GM18517 (cell line): ENCODE results near the gene GRAPL.
"Not testable (repeated sequence)": the region's sequence is repeated elsewhere in the genome, so short reads cannot be mapped to it uniquely, and the experiment has no call there.

Source experiments
- ATAC-seq: cut with Tn5 transposase; IDR thresholded peaks from one replicate; pipeline ENCODE4 v1.9.1; 2021; ENCODE audit warnings: mild to moderate bottlenecking, moderate library complexity; ENCODE audit not compliant: unreplicated experiment

Gene GRAPL

GRCh38 chr17:19187883-19188869, 60.8 kb downstream of the GRAPL start:
- peak; percentile 72 for ATAC-seq

- peak; percentile 72 for ATAC-seq
Measured at GRCh38 chr17:19188870-19189708, 61.7 kb downstream of the GRAPL start.

- not testable (repeated sequence) for ATAC-seq
Measured at GRCh38 chr17:19189781-19190405, 62.5 kb downstream of the GRAPL start.

GRCh38 chr17:19196382-19197204, 69.2 kb downstream of the GRAPL start:
- peak; percentile 69 for ATAC-seq

- ATAC-seq: not testable (repeated sequence)
Measured at GRCh38 chr17:19202448-19202847, 75.1 kb downstream of the GRAPL start.

- not testable (repeated sequence) for ATAC-seq
Measured at GRCh38 chr17:19203429-19203828, 76.0 kb downstream of the GRAPL start.
